ENCODE data around the gene ANXA8L1. TPM values are rescaled to one million over a fixed set of nuclear protein-coding genes. Genes with fewer than 3 reads are reported as not detected.

ANXA8L1 gene
- total RNA-seq, result 0.56 and 5.7 TPM in 2 replicates

GRCh38 chr10:46375406-46375805 is at the start of gene ANXA8L1:
ANXA8L1 (plus strand) TSS chr10:46375776; CDS start chr10:46375852, 76 bp downstream.

Other genes starting within 250 kb of the ANXA8L1 start
- gene ANTXRL, start 88.8 kb upstream of the ANXA8L1 start, total RNA-seq, result not detected in 2 replicates
- gene NPY4R, start 90.2 kb downstream of the ANXA8L1 start, total RNA-seq, result 0.13 TPM in 1 of 2 replicates, not detected in the other
- 1.0 TPM in 1 of 2 replicates, not detected in the other for gene GPRIN2, start 180.9 kb downstream of the ANXA8L1 start, total RNA-seq
- gene SYT15, start 203.4 kb downstream of the ANXA8L1 start, total RNA-seq, result 0.13 and 0.24 TPM in 2 replicates

All from epithelial cell of alveolus of lung (primary cell).